ENCODE results near the gene TMEM120A. TPM values are rescaled to one million over a fixed set of nuclear protein-coding genes. Genes with fewer than 3 reads are reported as not detected.

Gene TMEM120A
- total RNA-seq, 1 donor from 2014 or later: 9.4 TPM

- Mint-ChIP-seq H3K4me1 (peaks cover 13% of the 10 kb centered on the region), H3K4me3 (no peak overlapping the region), H3K27me3 (ENCODE audit: insufficient read depth, low read depth) (peaks cover 6% of the 10 kb centered on the region), H3K36me3 (peaks cover 24% of the 10 kb centered on the region), H3K27ac (no peak overlapping the region), H3K9me3 (peaks cover 2% of the 10 kb centered on the region)
- H3K4me3 ChIP-seq: no peak overlapping the region
- no peak overlapping the region for H2AFZ ChIP-seq (replicated peaks)
- H3K9me3 ChIP-seq (ENCODE audit: low read depth): no peaks in the 10 kb centered on the region
- H3K27me3 ChIP-seq: no peaks in the 10 kb centered on the region
- H3K79me2 ChIP-seq (ENCODE audit: low read depth): no peaks in the 10 kb centered on the region
- no peak overlapping the region for H3K9ac ChIP-seq
- no peak overlapping the region for H3K27ac ChIP-seq
- no peak overlapping the region for H3K4me2 ChIP-seq
- TF ChIP-seq CTCF (IDR thresholded peaks at IDR 0.05) (no peak), EZH2 (IDR thresholded peaks at IDR 0.05) (no peak), EZH2phosphoT487 (IDR thresholded peaks at IDR 0.05) (no peak)
- H4K20me1 ChIP-seq (ENCODE audit: low read depth): peaks cover 6% of the 10 kb centered on the region
- no peaks in the 10 kb centered on the region for H3K36me3 ChIP-seq
- H3K4me1 ChIP-seq: peaks cover 10% of the 10 kb centered on the region
- no peak for DNase-seq (ENCODE audit: low spot score)
- H3F3A ChIP-seq (ENCODE audit: low read depth): peaks cover 17% of the 10 kb centered on the region
Measured at GRCh38 chr7:75998038-75998437, 3.6 kb upstream of the TMEM120A start.

DNA sequence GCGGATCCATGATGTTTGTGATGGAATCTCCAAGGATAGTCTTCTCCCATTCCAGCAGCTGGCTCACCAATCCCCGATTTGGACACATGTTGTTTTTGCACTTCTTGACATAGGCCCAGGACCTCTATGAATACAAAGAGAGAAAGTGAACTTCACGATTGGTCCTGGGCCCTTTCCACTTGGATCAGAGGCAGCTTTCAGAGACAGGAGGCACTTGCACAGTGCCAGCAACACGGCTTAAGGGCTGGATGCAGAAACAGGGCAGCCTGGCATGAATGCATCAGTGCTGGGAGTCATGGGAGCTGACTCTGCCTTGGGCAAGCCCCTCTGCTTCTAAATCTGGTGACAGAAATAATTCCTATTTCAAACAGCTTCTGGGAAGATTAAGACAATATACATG, 2.1 kb upstream of the TMEM120A start:
- Mint-ChIP-seq H3K9me3 (peaks cover 2% of the 10 kb centered on the region), H3K27me3 (ENCODE audit: insufficient read depth, low read depth) (peaks cover 10% of the 10 kb centered on the region), H3K4me3 (no peak overlapping the region), H3K36me3 (peaks cover 24% of the 10 kb centered on the region), H3K27ac (no peak overlapping the region), H3K4me1 (peaks cover 16% of the 10 kb centered on the region)
- Histone ChIP-seq H3K9me3 (ENCODE audit: low read depth) (no peaks in the 10 kb centered on the region), H3K9ac (no peak overlapping the region), H3K27ac (no peak overlapping the region), H2AFZ (replicated peaks) (no peak overlapping the region), H3K4me3 (no peak overlapping the region), H3K36me3 (no peaks in the 10 kb centered on the region), H3K4me1 (peaks cover 11% of the 10 kb centered on the region), H3K27me3 (no peaks in the 10 kb centered on the region), H3K79me2 (ENCODE audit: low read depth) (no peaks in the 10 kb centered on the region), H3K4me2 (no peak overlapping the region), H3F3A (ENCODE audit: low read depth) (peaks cover 22% of the 10 kb centered on the region), H4K20me1 (ENCODE audit: low read depth) (peaks cover 6% of the 10 kb centered on the region)
- no peak for DNase-seq (ENCODE audit: low spot score)
- no peak for TF ChIP-seq EZH2phosphoT487 (IDR thresholded peaks at IDR 0.05)
- no peak for TF ChIP-seq CTCF (IDR thresholded peaks at IDR 0.05)
- no peak for TF ChIP-seq EZH2 (IDR thresholded peaks at IDR 0.05)

- Histone ChIP-seq H3K27me3 (no peaks in the 10 kb centered on the region), H3K9ac (no peak overlapping the region), H3K4me1 (peaks cover 16% of the 10 kb centered on the region), H3K27ac (no peak overlapping the region), H4K20me1 (ENCODE audit: low read depth) (peaks cover 6% of the 10 kb centered on the region), H3K36me3 (no peaks in the 10 kb centered on the region), H3K9me3 (ENCODE audit: low read depth) (no peaks in the 10 kb centered on the region), H3K4me3 (no peak overlapping the region), H3K79me2 (ENCODE audit: low read depth) (no peaks in the 10 kb centered on the region), H3K4me2 (no peak overlapping the region), H3F3A (ENCODE audit: low read depth) (peaks cover 25% of the 10 kb centered on the region), H2AFZ (replicated peaks) (no peak overlapping the region)
- Mint-ChIP-seq H3K36me3 (peaks cover 24% of the 10 kb centered on the region), H3K9me3 (peaks cover 2% of the 10 kb centered on the region), H3K27ac (no peak overlapping the region), H3K4me3 (peak overlapping the region; percentile 72), H3K4me1 (peaks cover 18% of the 10 kb centered on the region), H3K27me3 (ENCODE audit: insufficient read depth, low read depth) (peaks cover 8% of the 10 kb centered on the region)
- no peak for DNase-seq (ENCODE audit: low spot score)
- TF ChIP-seq EZH2phosphoT487 (IDR thresholded peaks at IDR 0.05) (no peak), CTCF (IDR thresholded peaks at IDR 0.05) (no peak), EZH2 (IDR thresholded peaks at IDR 0.05) (no peak)
Measured at GRCh38 chr7:75995996-75996395, 1.6 kb upstream of the TMEM120A start.

Measured in neural progenitor cell (in vitro differentiated cells).